IPS-NIHi11 (cell line): ENCODE measurements around the gene IFNG-AS1.

Experiments used
- DNase-seq: peaks from one replicate; pipeline ENCODE4 v3.0.0; 2012; ENCODE audit warnings: mixed read lengths, low spot score

The IFNG-AS1 gene

DNA sequence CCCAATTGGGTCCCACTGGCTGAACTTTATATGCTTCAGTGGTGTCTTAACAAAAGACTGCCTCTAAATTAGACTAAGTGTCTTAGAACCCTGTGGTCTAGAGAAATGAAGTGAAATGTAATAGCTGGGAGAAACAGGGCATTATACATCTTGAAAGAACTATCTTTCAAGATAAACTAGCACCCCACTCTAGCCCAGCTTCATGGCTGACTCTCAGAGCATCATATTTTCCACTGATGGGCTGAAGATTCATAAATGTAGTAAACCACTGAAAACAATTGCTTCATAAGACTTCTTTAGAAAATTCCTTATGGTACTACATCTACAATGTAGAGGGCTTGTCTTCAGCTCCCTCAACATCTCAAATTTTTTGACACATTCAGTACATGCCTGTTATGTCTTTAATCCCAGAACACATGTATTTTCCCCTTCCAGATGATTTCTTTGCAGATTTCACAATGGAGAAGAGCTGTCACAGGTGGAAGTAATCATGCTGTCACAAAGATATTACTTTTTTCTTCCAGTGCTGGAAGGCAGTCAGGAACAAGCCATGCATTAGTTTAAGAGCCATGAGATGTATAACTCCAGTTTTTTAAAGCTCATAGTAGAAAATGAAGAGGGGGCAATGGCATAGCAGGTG lies 48.5 kb downstream of the IFNG-AS1 start:
- DNase-seq = no peak

DNA sequence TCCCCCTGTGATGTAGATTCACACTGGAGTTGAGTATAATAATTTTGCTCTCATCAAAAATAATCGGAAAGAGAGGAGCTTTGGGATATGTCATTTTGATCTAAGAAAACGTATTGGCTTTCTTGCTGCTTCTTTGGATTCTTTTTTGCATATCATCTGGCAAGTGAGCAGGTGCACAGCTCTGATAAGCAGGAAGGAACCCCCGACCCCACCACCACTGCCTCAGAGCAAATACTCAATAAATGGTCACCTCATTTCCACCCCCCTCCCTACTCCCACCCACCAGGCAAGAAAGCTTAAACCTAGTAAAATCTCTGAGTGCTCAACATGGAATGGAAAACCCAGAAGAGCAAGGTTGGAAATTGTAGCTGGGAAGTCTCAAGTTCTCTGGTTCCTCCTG lies 49.4 kb downstream of the IFNG-AS1 start:
- DNase-seq = no peak

DNA sequence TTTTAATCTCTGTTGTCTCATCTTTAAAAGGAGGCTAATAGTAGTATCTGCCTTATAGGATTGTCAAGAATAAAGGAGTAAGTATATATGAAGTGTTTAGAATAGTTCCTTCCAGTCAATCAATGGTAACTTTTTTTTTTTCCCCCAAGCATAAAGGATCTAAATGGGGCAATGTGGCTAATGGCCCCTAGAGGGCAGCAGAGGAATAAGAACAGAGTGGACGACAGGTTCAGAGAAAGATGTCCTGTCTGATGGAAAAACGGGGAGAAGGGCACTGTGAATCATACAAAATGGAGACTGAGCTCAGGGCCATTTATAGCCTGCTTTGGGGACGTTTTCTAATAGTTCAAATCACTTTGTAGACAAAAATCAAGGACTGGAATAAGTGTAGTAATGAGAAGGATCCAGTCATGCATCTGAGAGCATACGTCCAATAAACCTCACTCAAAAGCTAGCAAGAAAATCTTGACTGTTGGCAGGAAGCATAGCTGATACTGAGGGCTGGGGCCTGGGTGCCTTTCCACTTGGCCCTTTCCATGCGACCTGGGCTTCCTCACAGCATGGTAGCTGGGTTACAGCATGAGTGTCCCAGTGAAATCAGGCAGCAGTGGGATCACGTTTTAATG lies 51.3 kb downstream of the IFNG-AS1 start:
- DNase-seq = peak; percentile 83

DNA sequence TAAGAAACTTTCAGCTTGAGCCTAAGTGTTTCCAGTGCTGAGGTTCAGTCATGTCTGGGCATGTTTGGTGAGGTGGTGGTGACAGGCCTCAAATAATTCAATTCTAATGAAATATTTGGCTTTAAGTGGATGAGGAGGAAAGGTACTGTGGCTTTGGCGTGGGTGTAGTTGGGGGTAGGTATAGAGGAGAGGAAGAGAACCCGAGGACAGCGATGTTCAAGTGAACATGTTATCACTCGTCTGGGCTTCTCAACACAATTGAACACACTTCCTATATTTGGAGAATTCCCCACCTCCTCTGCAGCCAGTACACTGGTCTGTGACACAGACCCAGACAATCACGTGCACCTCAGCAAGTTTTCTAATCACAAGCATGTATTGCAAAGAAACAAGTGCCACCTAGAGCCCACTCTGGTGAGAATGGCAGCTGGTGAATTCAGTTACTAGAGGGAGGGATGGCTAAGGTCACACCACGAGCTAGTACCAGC lies 53.0 kb downstream of the IFNG-AS1 start:
- DNase-seq = no peak

DNA sequence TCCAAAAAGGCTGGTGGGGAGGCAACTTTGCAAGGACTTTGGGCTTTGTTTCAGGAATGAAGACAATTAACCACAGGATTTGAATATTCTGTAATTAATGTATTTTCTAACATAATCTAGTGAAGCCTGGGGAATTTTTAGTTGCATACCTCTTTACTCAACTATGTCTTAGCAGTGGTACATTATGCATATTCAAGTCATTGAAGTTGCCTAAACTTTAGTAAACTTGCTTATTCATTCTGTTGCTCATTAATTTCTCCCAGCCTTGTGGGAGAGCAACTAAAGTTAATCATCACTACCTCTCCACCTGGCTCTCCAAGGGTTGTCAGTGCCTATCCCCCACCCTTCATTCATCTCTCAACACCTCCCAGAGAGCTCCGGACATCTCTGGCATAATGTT lies 54.2 kb downstream of the IFNG-AS1 start:
- DNase-seq = no peak

DNA sequence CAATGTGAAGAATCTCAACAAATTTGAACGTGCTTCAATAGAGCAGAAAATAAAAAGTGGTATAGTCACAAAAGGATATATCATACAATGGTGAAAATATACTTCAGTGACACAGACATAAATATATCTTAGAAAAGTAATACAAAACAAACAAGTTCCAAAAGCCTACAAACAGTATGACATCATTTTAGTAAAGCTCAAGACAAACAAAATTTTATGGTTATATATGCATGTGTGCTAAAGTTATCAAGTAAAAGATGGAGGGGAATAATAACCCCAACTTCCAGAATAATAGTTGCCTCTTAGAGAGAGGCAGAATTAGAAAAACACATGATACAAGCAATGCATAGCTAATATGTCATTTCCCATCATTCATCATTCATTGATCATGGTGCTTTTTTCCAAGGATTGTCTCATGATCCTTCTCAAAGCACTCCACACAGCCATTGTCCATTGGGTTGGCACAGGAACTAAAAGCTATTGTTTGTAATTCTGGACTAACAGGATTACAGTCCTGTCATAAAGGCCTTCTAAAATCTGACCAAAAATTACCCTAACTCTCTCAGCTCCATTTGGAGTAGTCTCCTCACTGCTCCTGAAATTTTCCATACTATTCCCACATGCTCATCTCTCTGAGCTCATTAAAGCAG lies 59.5 kb downstream of the IFNG-AS1 start:
- DNase-seq = no peak

DNA sequence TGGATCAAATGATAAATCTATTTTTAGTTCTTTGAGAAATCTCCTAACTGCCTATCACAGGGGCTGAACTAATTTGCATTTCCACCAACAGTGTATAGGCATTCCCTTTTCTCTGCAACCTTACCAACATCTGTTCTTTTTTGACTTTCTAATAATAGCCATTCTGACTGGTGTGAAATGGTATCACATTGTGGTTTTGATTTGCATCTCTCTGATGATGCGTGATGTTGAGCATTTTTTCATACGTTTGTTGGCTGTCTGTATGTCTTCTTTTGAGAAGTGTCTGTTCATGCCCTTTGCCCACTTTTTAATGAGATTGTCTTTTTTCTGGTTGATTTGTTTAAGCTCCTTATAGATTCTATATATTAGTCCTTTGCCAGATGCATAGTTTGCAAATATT lies 67.1 kb downstream of the IFNG-AS1 start:
- no peak for DNase-seq

DNA sequence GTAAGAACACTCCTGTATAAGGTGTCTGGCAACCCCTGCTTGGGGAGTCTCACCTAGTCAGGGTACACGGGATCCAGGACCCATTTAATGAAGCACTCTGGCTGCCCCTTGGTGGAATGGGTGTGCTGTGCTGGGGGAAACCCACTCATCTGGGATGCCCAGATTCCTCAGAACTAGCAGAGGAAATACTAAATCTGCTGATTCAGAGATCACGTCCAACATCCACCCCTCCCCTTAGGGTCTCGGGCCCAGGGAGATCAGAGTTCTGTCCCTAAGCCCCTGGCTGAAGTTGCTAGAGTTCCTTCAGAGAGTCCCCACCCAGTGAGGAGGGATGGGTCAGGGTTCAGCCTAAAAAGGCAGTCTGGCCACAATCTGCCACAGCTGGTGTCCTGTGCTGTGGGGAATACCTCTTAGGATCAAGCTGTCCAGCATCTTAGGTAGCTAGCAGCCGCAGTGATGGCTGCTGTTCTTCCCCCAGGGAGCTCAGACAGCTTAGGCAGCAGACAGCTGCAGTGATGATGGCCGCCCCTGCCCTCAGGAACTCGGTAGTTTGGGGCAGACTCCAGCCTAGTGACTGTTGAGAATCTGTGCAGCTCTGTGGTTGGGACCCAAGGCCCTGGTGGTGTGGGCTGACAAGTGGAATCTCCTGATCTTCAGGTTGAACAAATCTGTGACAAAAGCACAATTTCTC lies 74.8 kb downstream of the IFNG-AS1 start:
- no peak for DNase-seq

DNA sequence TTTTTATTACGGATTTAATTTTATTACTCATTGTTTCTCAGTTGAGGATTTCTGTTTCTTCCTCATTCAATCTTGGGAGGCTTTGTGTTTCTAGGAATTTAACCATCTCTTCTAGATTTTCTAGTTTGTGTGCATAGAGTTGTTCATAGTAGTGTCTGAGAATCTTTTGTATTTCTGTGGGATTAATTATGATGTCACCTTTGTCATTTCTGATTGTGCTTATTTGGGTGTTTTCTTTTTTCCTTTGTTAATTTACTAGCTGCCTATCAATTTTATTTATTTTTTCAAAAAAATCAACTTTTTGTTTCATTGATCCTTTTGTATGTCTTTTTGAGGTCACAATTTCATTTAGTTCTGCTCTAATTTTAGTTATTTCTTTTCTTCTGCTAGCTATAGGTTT lies 75.9 kb downstream of the IFNG-AS1 start:
- no peak for DNase-seq

DNA sequence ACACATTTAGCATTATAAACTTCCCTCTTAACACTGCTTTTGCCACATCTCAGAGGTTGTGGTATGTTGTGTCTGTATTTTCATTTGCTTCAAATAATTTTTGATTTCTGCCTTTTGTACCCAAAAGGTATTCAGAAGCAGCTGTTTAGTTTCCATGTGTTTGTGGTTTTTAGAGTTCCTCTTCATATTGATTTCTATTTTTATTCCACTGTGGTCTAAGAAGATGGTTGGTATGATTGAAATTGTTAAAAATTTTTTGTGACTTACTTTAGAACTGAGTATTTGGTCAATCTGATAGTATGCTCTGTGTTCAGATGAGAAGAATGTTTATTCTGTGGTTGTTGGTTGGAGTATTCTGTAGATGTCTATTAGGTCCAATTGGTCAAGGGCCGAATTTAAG lies 76.4 kb downstream of the IFNG-AS1 start:
- DNase-seq = no peak

DNA sequence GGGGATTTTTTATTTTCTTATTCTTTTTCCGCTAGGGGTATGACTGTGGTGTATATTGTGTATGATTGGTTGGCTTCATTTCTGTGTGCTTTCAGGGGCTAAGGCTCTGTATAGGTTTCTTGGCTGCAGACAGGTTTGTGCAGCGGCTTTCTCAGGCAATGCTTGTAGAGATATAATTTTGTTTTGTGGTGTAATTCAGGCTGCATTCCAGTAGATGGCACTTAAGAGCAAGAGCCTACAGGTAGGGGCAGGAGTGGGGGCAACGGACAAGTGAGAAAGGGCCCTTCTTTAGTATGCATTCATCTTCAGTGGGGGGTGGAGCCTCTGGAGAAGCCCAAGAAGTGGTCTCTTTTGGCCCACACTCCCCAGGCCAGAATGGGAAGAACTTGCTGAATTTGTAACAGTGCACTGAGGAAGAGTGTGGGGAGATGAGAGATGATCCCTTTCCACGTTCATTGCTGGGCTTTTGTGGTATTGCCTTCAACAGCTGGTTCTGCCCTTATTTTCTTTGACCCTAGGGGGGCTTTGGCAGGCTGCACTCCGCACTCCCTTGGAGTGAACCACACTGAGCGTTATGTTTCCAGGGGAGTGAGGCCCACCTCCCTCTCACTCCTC lies 78.6 kb downstream of the IFNG-AS1 start:
- peak; percentile 45 for DNase-seq

DNA sequence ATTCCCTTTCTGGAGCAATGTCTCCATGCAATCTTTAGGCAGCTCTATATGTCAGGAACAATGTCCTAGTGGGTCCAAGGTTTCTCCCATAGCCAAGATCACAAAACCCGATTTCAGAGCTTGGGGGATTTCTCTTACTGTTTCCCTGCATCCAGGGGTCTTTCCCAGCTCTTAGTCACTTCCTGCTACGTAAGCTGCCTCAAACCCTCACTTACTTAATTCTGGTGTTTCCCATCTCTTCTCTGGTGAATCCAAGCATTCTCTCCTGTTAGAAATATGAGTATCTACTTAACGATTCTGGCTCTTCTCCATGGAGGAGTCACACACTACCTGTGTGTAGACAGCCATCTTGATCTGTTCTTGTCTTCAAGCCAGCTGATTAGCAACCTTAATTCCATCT lies 80.0 kb downstream of the IFNG-AS1 start:
- DNase-seq = no peak
